Measurements from ENCODE around the gene IGFBP5. TPM values are rescaled to one million over a fixed set of nuclear protein-coding genes. Genes with fewer than 3 reads are reported as not detected.

IGFBP5 gene
- polyA plus RNA-seq, 1 donor from 2014 or later = 1.6 TPM

DNA sequence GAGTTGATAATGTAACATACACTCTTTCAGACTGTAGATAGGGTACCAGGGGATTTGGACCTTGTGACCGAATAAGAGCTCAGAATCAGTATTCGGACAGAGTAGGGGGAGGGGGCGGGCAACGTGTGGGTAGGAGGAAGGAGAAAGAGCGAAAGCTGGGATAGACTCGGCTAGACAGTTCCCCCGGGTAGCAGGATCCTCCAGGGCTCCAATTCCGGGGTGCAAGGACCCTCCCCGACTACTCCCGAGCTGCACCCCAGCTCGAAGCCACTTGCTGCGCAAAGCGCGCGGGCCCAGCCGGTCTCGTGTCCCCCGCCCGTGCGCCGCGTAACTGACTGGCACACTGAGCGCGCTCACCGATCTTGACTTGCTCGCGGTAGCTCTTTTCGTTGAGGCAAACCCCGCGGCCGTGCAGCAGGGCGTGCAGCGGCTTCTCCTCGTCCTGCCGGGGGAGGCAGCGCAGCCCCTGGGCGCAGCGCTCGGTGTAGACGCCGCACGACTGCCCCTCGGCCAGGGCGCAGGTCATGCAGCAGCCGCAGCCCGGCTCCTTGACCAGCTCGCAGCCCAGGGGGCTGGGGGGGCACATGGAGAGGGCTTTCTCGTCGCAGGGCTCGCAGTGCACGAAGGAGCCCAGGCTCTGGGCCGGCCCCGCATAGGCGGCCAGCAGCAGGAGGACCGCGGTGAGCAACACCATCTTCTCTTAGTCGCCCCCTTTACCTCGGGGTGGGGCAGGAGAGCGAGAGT, 1.1 kb downstream of the IGFBP5 start:
- Histone ChIP-seq H4K20me1 (ENCODE audit: insufficient read depth) (no peaks in the 10 kb centered on the region), H3K9me2 (ENCODE audit: insufficient read depth, low read length) (no peaks in the 10 kb centered on the region), H3K79me2 (replicated peaks; ENCODE audit: insufficient read depth, low read length) (no peaks in the 10 kb centered on the region), H3K36me3 (ENCODE audit: insufficient read depth, low read length) (no peaks in the 10 kb centered on the region), H3K9me3 (ENCODE audit: low read length) (no peaks in the 10 kb centered on the region), H3K27ac (ENCODE audit: low read length) (no peak overlapping the region), H3F3A (ENCODE audit: insufficient read depth, low read length, poor library complexity, severe bottlenecking) (peaks cover 8% of the 10 kb centered on the region), H2AFZ (ENCODE audit: low read depth, low read length) (peak overlapping the region; percentile 34), H3K4me2 (ENCODE audit: low read length) (peak overlapping the region; percentile 79), H3K27me3 (ENCODE audit: insufficient read depth, low read depth, low read length) (peaks cover 22% of the 10 kb centered on the region), H3K9ac (ENCODE audit: low read length) (peak overlapping the region; percentile 59), H3K4me3 (ENCODE audit: low read length) (peak overlapping the region; percentile 79)
- TF ChIP-seq RAD21 (conservative IDR thresholded peaks at IDR 0.05) (peak; percentile 11), SMC3 (conservative IDR thresholded peaks at IDR 0.05; ENCODE audit: poor library complexity) (peak; percentile 35), POLR2AphosphoS5 (IDR thresholded peaks at IDR 0.05) (peak; percentile 53), EZH2 (IDR thresholded peaks at IDR 0.05; ENCODE audit: borderline replicate concordance, insufficient read depth, low read length, poor library complexity, severe bottlenecking) (no peak), TAF1 (IDR thresholded peaks at IDR 0.05; ENCODE audit: low read depth) (no peak), MXI1 (conservative IDR thresholded peaks at IDR 0.05; ENCODE audit: poor library complexity, severe bottlenecking) (peak; percentile 54)
- TF ChIP-seq, protein P1, sequence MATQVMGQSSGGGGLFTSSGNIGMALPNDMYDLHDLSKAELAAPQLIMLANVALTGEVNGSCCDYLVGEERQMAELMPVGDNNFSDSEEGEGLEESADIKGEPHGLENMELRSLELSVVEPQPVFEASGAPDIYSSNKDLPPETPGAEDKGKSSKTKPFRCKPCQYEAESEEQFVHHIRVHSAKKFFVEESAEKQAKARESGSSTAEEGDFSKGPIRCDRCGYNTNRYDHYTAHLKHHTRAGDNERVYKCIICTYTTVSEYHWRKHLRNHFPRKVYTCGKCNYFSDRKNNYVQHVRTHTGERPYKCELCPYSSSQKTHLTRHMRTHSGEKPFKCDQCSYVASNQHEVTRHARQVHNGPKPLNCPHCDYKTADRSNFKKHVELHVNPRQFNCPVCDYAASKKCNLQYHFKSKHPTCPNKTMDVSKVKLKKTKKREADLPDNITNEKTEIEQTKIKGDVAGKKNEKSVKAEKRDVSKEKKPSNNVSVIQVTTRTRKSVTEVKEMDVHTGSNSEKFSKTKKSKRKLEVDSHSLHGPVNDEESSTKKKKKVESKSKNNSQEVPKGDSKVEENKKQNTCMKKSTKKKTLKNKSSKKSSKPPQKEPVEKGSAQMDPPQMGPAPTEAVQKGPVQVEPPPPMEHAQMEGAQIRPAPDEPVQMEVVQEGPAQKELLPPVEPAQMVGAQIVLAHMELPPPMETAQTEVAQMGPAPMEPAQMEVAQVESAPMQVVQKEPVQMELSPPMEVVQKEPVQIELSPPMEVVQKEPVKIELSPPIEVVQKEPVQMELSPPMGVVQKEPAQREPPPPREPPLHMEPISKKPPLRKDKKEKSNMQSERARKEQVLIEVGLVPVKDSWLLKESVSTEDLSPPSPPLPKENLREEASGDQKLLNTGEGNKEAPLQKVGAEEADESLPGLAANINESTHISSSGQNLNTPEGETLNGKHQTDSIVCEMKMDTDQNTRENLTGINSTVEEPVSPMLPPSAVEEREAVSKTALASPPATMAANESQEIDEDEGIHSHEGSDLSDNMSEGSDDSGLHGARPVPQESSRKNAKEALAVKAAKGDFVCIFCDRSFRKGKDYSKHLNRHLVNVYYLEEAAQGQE (IDR thresholded peaks at IDR 0.05; ENCODE audit: borderline replicate concordance) = no peak
- TF ChIP-seq, protein P2, sequence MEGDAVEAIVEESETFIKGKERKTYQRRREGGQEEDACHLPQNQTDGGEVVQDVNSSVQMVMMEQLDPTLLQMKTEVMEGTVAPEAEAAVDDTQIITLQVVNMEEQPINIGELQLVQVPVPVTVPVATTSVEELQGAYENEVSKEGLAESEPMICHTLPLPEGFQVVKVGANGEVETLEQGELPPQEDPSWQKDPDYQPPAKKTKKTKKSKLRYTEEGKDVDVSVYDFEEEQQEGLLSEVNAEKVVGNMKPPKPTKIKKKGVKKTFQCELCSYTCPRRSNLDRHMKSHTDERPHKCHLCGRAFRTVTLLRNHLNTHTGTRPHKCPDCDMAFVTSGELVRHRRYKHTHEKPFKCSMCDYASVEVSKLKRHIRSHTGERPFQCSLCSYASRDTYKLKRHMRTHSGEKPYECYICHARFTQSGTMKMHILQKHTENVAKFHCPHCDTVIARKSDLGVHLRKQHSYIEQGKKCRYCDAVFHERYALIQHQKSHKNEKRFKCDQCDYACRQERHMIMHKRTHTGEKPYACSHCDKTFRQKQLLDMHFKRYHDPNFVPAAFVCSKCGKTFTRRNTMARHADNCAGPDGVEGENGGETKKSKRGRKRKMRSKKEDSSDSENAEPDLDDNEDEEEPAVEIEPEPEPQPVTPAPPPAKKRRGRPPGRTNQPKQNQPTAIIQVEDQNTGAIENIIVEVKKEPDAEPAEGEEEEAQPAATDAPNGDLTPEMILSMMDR (IDR thresholded peaks at IDR 0.05; ENCODE audit: poor library complexity, severe bottlenecking) = peak; percentile 45

DNA sequence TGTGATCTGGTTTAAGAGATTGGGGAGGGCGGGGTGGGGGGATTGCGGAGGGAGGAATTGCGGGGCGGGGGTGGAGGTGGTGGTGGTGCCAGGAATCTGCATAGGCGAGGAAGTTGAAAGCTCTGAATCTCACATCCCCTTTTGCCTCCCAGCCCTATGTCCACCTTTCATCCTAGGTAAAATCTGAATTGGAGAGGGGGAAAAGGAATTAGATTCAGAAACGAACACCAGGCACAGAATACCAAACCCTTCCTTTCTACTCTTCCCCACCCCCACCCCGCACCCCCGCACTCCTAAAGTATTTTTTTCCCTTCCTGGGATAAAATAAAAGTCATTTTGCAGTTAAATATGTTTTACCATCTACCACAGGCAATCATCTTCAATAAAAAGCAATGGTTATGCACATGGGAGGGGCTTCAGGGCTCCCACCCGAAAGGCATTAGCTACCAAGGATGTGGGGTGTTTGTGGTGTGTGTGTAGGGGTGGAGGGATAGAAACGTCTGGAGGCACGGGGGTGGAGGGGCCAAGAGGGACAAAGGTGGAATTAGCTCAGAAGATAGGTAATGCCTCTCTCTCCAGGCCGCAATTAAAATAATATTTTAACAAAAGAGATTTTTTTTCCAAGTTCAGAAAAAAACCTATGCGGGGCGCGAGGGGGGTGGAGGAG, 1.8 kb downstream of the IGFBP5 start:
- Histone ChIP-seq H3K27me3 (ENCODE audit: insufficient read depth, low read depth, low read length) (peaks cover 22% of the 10 kb centered on the region), H4K20me1 (ENCODE audit: insufficient read depth) (no peaks in the 10 kb centered on the region), H3K27ac (ENCODE audit: low read length) (no peak overlapping the region), H3K9me2 (ENCODE audit: insufficient read depth, low read length) (no peaks in the 10 kb centered on the region), H3K4me2 (ENCODE audit: low read length) (peak overlapping the region; percentile 79), H3K79me2 (replicated peaks; ENCODE audit: insufficient read depth, low read length) (no peaks in the 10 kb centered on the region), H2AFZ (ENCODE audit: low read depth, low read length) (no peak overlapping the region), H3F3A (ENCODE audit: insufficient read depth, low read length, poor library complexity, severe bottlenecking) (peaks cover 8% of the 10 kb centered on the region), H3K4me3 (ENCODE audit: low read length) (peak overlapping the region; percentile 79), H3K9me3 (ENCODE audit: low read length) (no peaks in the 10 kb centered on the region), H3K36me3 (ENCODE audit: insufficient read depth, low read length) (no peaks in the 10 kb centered on the region), H3K9ac (ENCODE audit: low read length) (peak overlapping the region; percentile 59)
- TF ChIP-seq, protein P2 (IDR thresholded peaks at IDR 0.05; ENCODE audit: poor library complexity, severe bottlenecking) = no peak
- TF ChIP-seq, protein P1 (IDR thresholded peaks at IDR 0.05; ENCODE audit: borderline replicate concordance) = no peak
- TF ChIP-seq EZH2 (IDR thresholded peaks at IDR 0.05; ENCODE audit: borderline replicate concordance, insufficient read depth, low read length, poor library complexity, severe bottlenecking) (no peak), EP300 (conservative IDR thresholded peaks at IDR 0.05; ENCODE audit: poor library complexity, severe bottlenecking) (no peak), POLR2AphosphoS5 (IDR thresholded peaks at IDR 0.05) (no peak)
